DMS114 treated with DMSO at 0.1 percent for 48 hours (cell line): ENCODE data around the gene TMEM238L.
"Not testable (repeated sequence)": the region's sequence is repeated elsewhere in the genome, so short reads cannot be mapped to it uniquely, and the experiment has no call there.

ENCODE experiments used
- DNase-seq: peaks from one replicate; lab custom pipeline; 2025; ENCODE audit not compliant: unreplicated experiment; lab: John Stamatoyannopoulos, UW

TMEM238L gene, protein sequence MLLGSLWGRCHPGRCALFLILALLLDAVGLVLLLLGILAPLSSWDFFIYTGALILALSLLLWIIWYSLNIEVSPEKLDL

DNA sequence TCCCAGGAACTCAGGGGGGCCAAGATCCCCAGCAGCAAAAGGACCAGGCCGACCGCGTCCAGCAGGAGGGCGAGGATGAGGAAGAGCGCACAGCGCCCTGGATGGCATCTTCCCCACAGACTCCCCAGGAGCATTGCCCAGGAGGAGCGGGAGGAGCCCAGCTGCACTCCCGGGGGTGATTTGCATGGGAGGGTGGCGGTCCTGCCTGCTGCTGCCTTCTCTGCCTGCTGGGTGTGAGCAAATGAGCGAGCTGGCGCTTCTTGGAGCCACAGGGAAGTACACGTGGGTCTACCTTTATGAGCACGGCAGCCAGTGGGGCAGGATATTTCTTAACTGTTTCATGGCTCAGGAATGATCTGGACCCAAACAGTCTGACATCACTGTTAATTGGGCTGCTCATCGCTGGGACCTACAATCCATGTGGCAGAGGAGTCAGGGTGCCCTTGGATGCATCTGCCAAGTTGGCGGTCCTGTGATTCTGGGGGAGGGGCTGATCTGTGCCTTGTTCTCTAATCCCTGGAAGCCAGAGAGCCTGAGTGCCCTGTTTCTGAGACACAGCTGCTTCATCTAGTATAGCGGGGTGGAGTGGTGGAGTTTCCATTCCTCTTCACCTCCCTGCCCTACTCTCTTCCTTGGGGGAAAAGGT lies at the start of gene TMEM238L:
TSS of gene TMEM238L (minus strand) at position 270 of the 646 bp plus-strand sequence. CDS start at position 134, 136 bp downstream.
- no peak for DNase-seq

DNA sequence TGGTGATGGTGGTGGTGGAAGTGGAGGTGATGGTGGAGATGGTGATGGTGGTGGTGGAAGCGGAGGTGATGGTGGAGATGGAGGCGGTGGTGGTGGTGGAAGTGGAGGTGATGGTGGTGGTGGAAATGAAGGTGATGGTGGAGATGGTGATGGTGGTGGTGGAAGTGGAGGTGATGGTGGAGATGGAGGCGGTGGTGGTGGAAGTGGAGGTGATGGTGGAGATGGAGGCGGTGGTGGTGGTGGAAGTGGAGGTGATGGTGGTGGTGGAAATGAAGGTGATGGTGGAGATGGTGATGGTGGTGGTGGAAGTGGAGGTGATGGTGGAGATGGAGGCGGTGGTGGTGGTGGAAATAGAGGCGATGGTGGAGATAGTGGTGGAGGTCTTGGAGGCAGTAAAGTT lies 42.7 kb upstream of the TMEM238L start:
- DNase-seq, result not testable (repeated sequence)

DNA sequence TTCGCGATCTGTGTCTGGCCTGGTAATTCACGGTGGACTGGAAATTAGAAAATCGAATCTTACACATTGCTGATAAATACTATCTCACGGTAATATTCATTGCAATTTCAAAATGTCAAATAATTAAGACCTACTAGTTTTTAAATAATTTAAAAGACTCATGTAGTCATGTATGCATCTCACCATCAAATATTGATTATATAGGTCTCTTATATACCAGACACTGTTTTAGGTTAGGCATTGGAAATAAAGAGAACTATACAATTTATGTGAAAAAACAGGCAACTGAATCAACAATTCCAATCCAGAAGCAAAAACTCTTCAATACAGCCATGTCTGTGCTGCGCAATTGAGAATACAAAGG lies 41.5 kb upstream of the TMEM238L start:
- no peak for DNase-seq

DNA sequence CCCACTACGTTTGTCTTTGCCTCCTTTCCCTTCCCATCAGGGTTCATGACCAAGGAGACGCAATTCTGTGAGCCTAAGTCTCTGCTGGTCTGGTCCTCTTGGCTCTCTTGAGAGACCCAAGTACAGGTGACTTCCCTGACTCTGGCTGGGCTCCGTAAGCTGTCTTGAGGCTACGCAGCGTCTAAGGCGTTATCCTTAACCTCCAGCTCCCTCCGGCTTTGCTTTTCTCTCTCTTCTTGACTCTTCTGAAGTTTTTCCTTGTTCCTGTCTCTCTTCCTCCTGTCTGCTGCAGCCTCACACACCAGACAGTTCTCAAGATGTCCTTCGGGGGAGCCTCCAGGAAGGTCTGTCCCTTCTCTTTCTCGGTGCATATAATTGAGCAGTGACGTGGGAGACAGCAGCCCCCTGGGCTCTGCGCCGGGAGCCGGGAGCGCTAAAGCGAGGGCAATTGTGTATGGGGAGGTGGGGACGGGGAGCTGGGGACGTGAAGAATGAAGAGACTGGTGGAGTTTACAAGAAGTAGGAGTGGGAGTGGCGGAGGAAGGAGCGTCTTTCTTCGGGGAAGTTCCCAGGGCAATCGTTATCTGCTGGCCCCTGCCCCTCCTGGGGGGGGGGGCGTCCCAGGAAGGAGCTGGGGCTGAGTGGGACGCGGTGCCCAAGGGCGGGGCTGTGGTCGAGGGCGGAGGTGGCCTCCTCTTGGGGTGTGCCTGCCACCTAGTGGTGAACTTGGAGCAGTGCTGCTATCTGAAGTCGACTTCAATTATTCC lies 40.9 kb upstream of the TMEM238L start:
- peak; percentile 64 for DNase-seq

DNA sequence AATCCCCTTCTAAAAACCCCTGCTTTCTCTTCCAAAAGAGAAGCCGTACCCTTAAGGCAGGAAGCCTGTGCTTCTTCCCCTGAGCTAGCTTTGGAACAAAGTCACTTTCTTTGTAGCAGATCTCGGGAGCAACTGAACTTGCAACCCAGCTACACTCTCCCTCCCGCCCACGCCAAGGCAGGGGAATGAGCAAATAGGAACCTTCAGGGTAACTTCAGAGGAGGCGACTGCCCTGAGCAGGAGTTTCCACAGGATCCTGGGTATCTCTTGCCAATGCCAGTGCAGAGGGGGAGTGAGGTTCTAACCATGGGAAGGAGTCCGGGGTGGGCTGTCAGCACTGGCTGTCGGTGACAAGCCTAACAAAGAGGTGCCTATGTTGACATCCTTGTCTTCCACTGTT lies 39.9 kb upstream of the TMEM238L start:
- DNase-seq, result no peak

DNA sequence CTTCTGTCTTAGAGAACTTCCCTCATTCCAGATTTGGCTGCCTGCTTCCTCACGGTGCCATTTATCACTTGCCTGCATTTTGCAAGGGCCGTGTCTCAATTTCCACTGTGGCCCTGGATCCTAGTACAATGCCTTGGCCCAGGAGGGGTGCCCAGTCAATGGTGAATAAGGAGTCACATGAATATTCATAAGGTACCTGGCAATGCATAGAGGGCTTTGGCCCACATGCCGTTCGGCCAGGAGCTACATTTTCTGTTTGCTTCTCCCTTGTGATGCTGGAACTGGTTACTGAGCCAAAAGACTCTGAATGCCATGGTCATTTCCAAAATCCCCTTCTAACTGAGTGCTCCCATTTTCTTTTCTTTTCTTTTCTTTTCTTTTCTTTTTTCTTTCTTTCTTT lies 38.8 kb upstream of the TMEM238L start:
- no peak for DNase-seq

DNA sequence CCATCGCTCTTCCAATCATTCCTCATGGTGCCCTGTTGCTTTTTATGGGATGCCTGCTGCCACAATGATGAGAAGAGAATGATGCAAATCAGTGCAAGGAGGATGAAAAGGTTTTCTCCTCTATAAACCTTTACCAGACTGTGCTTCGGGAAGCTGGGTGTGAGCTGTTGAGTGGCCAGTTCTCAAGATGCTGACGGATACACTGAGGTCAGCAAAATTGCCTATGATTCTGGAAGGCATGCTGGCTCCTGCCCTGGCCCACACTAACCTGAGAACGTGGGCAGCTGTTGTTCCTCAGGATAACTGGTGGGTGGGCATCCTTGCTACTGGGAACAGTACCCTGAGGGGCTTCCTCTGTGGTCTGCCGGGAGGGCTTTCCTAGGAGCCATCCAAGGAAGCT lies 34.8 kb upstream of the TMEM238L start:
- no peak for DNase-seq

DNA sequence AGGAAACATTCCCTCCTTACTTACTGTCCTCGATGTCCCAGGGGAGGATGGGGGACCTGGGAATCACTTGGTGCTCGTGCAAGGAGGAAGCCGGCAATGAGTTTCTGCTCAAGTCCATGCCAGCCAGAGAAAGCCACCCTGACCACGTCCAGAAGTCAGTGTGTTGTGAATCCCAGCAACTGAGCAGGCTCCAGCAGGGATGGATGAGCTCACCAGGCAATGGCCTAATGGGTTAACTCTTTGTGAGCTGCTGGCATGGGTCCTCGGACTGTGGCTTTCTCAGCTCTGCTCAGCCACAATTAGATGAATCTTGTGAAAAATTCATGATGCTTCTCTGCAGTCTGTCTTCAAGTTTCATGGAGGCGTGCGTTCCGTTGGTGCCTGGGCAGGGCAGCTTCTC lies 34.0 kb upstream of the TMEM238L start, which contains the start of gene PIRT:
TSS of gene PIRT (minus strand) at position 167 of the 400 bp plus-strand sequence. CDS start 12,442 bp downstream, outside the sequence.
- DNase-seq, result no peak

DNA sequence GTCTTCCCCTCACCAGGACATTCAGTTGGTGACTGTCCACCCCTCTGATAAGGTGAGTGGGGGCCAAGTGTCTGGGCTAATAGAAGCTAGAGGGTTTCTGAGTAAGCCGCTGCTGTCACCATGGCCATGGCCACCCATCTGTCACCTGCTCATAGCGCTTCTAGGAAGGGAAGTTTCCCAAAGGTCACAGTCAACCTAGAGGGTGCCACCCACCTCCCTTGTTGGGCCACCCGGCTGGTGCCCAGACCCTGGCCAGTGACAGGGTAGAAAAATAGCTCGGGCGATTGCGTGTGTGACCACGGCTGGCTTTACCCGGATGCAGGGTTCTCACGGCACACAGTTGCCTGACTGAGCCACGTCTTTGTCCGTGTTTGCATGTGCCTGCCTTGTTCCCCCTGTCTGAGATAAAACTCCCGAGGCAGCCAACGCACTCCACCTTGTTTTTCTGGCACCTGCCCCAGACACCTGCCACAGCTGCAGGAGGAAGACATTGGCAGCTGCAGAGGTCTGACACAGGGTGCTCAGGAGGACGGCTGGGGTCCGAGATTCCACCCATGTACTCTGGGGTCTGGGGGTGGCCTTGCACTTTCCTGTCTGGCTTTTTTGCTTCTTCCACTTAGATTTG lies 33.2 kb upstream of the TMEM238L start:
- DNase-seq, result no peak

DNA sequence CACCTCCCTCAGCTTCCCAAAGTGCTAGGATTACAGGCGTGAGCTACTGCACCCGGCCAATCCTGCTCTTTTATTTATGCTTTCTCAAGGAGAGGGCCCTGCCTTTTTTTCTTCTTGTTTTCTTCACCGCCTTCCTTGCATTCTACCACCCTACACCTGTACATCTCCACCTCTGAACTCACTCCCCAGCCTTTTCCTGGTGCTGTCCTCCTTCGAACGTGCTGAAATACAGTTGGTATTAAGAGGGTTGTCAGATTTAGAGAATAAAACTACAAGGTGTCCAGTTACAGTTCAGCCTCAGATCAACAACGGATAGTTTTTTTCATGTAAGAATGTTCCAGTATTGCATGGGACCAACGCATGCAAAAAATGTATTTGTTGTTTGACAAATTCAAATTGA lies 32.2 kb upstream of the TMEM238L start:
- no peak for DNase-seq

DNA sequence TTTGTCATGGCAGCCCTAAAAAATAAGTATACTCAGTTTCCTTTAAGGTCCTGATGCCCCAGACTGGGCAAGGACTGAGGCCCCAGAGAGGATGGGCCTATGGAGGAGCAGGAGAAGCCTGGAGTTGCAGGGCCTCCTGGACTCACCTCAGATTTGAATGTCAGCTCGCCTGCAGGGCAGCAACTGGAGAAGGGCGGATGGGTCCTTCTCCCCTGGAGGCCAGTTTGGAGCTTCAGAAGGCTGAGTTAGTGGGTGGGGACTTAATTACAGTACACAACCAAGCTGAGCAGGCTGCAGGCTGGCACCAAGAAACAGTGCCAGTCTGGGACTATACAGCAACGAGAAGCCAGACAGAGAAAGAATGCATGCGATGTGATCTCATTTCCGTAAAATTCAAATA lies 27.8 kb upstream of the TMEM238L start:
- no peak for DNase-seq

DNA sequence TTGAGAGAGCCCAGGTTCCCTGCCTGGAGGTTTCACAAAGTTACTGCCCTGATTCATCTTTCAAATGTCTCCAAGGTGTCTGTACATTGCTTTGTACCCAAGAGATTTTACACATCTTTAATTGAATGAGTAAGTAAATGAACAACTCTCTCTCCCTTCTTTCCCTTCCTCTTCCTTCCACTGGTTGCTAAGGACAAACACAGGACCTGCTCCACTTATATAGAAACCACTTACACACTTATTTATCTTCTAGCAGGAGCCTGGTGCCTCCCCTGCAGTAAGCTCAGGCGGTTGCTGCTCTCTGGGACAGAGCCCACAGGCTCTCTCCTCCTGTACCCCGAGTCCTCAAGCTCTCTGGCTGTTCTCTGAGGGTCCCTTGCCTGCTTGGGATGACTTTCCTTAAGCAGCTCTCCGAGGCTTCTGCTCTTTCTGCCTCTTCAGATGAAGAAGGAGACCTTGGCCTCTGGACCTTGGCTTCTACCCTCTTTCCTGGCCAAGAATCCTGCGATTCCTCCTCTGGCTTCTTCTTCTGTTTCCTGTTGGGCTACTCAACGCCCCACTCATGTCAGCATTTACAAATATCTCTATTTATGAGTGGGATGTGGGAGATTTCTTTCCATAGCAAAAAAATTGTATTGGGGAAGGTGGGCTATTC lies 24.1 kb upstream of the TMEM238L start:
- no peak for DNase-seq

DNA sequence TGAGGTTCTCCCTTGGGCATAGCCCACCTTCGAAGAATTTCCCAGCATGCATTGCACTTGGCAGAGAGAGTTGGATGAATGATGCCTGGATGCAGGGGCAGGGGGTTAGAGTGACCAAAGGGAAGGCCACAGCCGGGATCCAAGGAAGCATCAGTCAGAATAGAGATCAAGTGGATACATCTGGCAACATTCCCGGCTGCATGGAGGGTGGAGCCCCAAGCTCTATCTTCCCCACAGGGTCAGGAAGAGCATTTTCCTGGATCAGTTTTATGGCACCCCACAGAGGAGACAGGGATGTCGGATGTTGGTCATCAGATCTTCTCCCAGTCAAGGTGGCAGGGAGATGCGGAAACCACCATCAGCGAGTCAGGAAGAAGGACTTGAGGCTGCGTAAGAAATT lies 21.0 kb upstream of the TMEM238L start:
- DNase-seq, result no peak

DNA sequence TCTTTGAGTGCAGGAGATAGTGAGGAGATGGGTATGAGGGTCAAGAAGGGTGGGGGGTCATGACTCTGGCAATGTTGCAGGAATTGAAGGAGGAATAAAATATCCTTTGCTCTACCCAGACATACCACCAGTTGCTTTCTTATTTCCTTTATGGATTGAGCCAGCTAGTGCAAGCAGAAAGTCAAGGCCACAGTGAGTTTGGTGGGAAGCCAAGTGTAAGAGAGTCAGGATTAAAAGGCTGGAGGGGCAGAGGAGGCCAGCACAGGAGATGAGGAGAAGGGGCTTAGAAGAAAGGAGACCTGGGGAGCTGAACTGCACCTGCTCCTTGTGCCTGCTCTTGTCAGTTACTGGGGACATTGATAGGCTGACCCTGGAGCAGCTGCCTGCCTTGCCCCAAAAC lies 17.9 kb upstream of the TMEM238L start:
- DNase-seq, result no peak

DNA sequence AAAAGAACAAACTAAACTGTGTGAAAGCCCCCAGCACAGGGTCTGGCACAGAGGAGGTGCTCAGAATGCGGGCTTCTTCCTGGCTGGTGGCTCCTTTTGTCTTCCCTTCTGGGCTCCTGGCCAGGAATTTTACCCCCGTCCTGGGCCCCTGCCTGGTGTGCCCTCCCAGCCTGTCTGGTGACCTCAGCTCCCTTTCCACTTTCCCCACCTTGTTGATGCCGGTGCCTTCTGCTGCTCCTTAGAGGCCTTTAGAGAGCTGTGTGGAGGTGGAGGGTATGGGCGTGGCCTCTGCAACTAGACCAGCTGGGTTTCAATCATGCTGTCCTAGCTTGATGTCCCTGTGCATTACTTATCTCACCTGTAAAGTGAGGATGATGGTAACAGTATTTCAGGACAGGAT lies 17.2 kb upstream of the TMEM238L start:
- DNase-seq, result no peak

DNA sequence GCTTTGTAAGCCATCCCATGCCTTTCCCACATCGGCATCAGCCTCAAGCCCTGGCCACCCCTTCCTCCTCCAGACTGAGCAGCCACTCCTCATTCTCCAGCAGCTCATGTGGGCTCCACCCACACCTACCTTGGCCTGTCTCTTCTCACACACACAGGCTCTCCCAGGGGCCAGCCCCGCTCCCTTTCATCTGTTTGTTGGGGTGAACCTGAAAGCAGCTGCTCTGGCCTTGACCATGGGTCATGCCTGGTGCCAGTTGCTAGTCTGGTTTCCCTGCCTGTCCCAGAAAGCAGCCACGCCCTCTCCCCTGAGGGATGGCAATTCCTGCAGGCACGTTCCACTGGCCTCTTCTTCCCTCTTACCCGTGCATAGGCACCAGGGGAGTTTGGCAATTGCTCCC lies 11.4 kb upstream of the TMEM238L start:
- DNase-seq, result no peak

DNA sequence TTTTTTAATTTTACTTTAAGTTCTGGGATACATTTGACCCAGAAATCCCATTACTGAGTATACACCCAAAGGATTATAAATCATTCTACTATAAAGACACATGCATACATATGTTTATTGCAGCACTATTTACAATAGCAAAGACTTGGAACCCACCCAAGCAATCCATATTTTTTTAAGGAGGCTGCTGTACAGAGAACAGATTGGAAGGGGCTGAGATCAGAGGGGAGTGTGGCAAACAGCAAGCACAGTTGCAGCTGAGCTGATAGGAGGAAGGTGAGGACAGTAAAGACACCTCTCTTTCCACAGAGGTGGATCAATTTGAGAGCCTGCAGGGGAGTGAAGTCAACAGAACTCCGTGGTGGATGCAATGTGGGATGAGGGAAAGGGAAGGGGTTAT lies 10.2 kb upstream of the TMEM238L start:
- DNase-seq, result no peak

DNA sequence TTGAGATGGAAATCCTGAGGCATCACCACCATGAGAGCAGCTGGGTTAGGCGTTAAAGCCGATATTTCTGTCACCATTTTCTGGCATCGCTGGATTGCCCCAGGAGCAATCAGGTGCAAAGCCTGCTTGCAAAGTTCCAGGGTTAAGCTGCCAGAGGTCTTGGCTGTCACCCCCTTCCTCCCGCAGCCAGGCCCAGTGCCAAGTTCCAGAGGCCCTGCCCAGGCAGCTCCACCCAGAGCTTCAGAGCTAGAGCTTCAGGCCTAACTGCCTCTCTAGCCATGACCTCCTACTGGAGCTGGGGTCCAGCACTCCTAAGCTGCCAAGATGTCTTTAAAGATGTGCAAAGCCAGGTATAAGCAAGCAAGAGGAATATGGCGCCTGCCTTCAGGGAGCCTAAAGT lies 8.8 kb upstream of the TMEM238L start:
- no peak for DNase-seq

DNA sequence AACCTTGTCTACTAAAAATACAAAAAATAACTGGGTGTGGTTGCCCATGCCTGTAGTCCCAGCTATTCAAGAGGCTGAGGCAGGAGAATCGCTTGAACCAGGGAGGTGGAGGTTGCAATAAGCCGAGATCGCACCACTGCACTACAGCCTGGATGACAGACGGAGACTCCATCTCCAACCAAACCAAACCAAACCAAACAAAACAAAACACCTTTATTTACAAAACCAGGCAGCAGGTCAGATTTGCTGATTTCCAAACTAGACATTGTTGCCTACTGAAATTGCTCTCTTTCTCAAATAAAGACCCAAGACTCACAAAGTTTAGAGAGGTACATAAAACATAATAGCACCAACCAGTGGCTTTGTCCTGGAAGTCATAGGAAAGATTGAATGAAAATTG lies 5.7 kb upstream of the TMEM238L start:
- no peak for DNase-seq

DNA sequence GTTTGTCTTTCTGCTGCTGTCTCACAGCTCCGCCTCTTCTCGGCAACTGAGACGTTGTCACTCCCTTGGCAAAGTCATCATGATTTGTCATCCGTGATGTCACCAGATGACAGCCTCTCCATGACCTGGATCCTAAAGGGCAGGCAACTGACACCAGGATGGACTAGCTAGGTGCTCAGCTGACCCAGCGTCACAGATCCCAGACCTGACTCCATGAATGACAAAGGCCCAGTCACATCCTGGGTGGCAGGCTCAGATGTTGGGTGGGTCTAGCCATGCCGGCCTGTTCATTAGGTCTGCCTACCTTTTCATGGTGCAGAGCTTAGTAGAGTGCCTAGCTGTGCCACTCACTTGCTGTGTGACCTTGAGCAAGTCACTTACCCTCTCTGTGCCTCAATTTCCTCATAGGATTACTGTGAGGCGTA lies 3.8 kb upstream of the TMEM238L start:
- no peak for DNase-seq

DNA sequence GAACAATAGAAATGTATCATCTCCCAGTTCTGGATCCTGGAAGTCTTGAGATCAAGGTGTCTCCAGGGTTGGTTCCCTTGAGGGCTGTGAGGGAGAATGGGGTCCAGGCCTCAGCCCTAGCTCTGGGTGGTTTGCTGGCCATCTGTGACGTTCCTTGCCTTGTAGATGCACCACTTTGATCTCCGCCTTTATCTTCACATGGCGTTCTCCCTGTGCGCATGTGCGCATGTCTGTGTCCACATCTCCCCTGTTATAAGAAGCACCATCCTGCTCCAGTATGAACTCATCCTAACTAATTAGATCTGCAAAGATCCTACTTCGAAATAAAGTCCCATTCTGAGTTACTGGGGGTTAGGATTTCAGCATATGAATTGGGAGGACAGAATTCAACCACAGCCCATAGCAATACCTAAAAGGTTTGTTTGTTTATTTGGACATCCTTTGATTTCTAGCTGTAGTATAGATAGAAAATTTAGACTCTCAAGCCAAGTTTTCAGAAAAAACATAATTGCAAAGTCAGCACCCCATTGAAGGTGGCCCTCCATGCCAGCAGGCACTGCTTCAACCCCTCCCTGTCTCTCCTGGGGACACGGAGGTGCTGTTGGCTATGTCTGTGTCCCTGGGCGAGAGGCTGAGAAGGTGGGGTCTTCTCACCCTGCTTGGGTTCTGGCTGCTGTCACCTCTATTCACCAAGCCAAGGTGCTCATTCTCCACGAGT lies 2.8 kb upstream of the TMEM238L start:
- no peak for DNase-seq
